Spleen (tissue), 7 donors: ENCODE measurements around the gene CRTC2.

Experiments
- POLR2A ChIP-seq, 3 donors: fragments of 450-650 bp; IDR thresholded peaks; one replicate each; pipeline ENCODE4 v1.5.1; 2017; ENCODE audit warnings: antibody characterized with exemption in 3 of 3, mild to moderate bottlenecking in 1 of 3
- POLR2AphosphoS5 ChIP-seq, 3 donors: sonication (generic); formaldehyde crosslinking; IDR thresholded peaks; one replicate each; pipeline ENCODE4 v1.5.1; 2017; ENCODE audit warnings: antibody characterized with exemption in 3 of 3
- TF ChIP-seq, protein P1 (sequence below), 11 experiments: fragments of 200-600 bp in 7 of 11; fragments of 450-650 bp in 4 of 11; sonication (generic) in 4 of 11; IDR thresholded peaks in 8 of 11; conservative IDR thresholded peaks in 3 of 11; 1 replicate in 7 of 11; 2 replicates in 4 of 11; pipeline versions ENCODE4 v1.4.0 to v1.8.0; 2016 to 2021; ENCODE audit warnings: antibody characterized with exemption in 11 of 11, inconsistent platforms in 4 of 11, mild to moderate bottlenecking in 1 of 11
- donor health status: DM: no; HTN: no; CAD: no; lungs with moderate emphysema.
- donor health status: DM: no; HTN: no; CAD: no.
- donor health status: DM: no; HTN: no; CAD: no.

DNA sequence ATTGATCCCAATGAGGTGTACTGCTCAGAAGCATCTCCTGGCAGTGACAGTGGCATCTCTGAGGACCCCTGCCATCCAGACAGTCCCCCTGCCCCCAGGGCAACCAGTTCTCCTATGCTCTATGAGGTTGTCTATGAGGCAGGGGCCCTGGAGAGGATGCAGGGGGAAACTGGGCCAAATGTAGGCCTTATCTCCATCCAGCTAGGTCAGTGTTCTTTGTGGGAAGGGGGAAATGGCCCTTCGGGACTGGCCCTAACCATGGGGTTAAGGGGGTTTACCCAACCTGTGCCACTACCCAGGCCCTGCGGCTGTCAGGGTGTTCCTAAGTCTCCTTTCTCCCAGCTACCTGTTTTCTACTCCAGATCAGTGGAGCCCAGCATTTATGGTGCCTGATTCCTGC lies 10.6 kb upstream of the CRTC2 start:
- TF ChIP-seq, protein P1, sequence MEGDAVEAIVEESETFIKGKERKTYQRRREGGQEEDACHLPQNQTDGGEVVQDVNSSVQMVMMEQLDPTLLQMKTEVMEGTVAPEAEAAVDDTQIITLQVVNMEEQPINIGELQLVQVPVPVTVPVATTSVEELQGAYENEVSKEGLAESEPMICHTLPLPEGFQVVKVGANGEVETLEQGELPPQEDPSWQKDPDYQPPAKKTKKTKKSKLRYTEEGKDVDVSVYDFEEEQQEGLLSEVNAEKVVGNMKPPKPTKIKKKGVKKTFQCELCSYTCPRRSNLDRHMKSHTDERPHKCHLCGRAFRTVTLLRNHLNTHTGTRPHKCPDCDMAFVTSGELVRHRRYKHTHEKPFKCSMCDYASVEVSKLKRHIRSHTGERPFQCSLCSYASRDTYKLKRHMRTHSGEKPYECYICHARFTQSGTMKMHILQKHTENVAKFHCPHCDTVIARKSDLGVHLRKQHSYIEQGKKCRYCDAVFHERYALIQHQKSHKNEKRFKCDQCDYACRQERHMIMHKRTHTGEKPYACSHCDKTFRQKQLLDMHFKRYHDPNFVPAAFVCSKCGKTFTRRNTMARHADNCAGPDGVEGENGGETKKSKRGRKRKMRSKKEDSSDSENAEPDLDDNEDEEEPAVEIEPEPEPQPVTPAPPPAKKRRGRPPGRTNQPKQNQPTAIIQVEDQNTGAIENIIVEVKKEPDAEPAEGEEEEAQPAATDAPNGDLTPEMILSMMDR (IDR thresholded peaks at IDR 0.05 in 8 of 11, conservative IDR thresholded peaks at IDR 0.05 in 3 of 11), result no peak
- TF ChIP-seq POLR2AphosphoS5 (IDR thresholded peaks at IDR 0.05) (no peak), POLR2A (IDR thresholded peaks at IDR 0.05) (no peak)
